Measurements from ENCODE around the gene ITGB5.

ITGB5 gene

GRCh38 chr3:124824286-124824915, 62.8 kb downstream of the ITGB5 start:
- no peak overlapping the region for H3K4me3 ChIP-seq (ENCODE audit: low read depth, low read length)
- no peak for DNase-seq (ENCODE audit: low read depth)
- no peak for TF ChIP-seq CTCF (IDR thresholded peaks at IDR 0.05; ENCODE audit: low read depth, low read length, missing control alignments)

GRCh38 chr3:124823648-124824047, 63.5 kb downstream of the ITGB5 start:
- no peak overlapping the region for H3K4me3 ChIP-seq (ENCODE audit: low read depth, low read length)
- no peak for TF ChIP-seq CTCF (IDR thresholded peaks at IDR 0.05; ENCODE audit: low read depth, low read length, missing control alignments)
- DNase-seq (ENCODE audit: low read depth) = no peak

GRCh38 chr3:124823206-124823605, 64.0 kb downstream of the ITGB5 start:
- no peak for TF ChIP-seq CTCF (IDR thresholded peaks at IDR 0.05; ENCODE audit: low read depth, low read length, missing control alignments)

GRCh38 chr3:124821356-124821755, 65.8 kb downstream of the ITGB5 start:
- no peak for TF ChIP-seq CTCF (IDR thresholded peaks at IDR 0.05; ENCODE audit: low read depth, low read length, missing control alignments)
- DNase-seq (ENCODE audit: low read depth) = no peak
- H3K4me3 ChIP-seq (ENCODE audit: low read depth, low read length) = no peak overlapping the region

More at GRCh38 chr3:124823206-124823605, 64.0 kb downstream of the ITGB5 start:
- DNase-seq (ENCODE audit: low read depth) = no peak
- H3K4me3 ChIP-seq (ENCODE audit: low read depth, low read length) = no peak overlapping the region

GRCh38 chr3:124818398-124819091, 68.6 kb downstream of the ITGB5 start:
- H3K4me3 ChIP-seq (ENCODE audit: low read depth, low read length) = no peak overlapping the region
- DNase-seq (ENCODE audit: low read depth) = no peak
- TF ChIP-seq CTCF (IDR thresholded peaks at IDR 0.05; ENCODE audit: low read depth, low read length, missing control alignments) = no peak

GRCh38 chr3:124817079-124817478, 70.1 kb downstream of the ITGB5 start:
- DNase-seq (ENCODE audit: low read depth) = no peak
- no peak for TF ChIP-seq CTCF (IDR thresholded peaks at IDR 0.05; ENCODE audit: low read depth, low read length, missing control alignments)
- H3K4me3 ChIP-seq (ENCODE audit: low read depth, low read length) = no peak overlapping the region

GRCh38 chr3:124816206-124816605, 71.0 kb downstream of the ITGB5 start:
- no peak for DNase-seq (ENCODE audit: low read depth)
- TF ChIP-seq CTCF (IDR thresholded peaks at IDR 0.05; ENCODE audit: low read depth, low read length, missing control alignments) = no peak
- no peak overlapping the region for H3K4me3 ChIP-seq (ENCODE audit: low read depth, low read length)
